HG03066 (cell line): ENCODE data around the gene VSX2.

Source experiments
- ATAC-seq: cut with Tn5 transposase; IDR thresholded peaks from one replicate; pipeline ENCODE4 v1.9.1; 2021; ENCODE audit warnings: low read depth; ENCODE audit not compliant: unreplicated experiment

The VSX2 gene

DNA sequence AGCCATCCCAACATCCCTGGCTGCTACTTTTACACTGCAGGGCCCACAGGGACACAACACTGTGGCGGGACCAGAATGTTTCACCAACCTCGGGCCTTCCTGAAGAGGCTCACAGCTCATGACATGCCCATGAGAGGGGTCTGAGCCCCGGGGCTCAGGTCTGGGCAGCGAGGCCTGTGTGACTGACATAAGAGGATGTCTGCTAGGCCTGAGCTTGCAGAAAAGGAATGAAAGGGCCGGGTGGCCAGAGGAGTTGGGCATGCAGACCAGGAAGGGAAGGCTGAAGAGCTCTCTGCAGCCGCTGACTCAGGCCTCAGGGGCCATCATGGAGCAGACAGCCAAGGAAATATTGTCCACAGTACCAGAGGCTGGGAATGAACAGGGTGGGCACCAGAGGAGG, 18.3 kb upstream of the VSX2 start:
- no peak for ATAC-seq

DNA sequence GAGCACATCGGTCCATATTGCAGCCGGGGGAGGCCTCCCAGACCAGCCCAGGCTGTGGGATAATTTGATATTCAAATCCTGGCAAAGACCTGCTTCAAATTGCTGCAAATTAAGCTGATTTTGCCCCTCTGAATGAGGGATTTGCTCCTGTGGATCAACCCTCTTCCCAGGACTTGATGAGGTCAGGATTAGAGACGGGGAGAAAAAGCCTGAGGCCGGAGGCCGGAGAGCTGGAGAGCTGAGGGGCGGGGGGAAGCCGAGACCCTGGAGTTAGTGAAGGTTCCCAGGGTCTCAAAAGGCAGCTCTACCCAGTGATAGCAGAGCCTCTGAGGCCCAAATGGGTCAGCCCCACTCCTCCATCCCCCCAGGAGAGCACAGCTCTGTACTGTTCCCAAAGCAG, 17.5 kb upstream of the VSX2 start:
- ATAC-seq, result no peak

DNA sequence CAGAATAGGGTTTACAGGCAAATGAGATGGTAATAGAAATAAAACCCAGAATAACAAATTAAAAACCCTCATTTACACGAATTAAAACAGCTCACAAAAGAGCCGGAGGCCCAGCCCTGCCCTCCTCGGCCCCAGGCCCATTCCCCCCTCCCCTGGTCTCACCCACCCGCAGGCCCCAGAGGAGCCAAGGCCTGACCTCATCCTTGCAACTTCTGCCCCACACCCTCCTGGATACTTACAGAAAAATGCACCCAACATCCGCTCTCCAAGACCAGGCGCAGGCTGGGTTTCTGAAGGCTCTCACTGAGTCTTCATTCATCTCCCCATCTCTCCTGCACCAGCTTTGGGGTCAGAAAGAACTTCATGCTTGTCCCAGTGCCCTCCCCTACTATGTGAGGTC, 16.2 kb upstream of the VSX2 start:
- no peak for ATAC-seq

GRCh38 chr14:74231784-74232183, 7.5 kb upstream of the VSX2 start:
- ATAC-seq, result no peak

- ATAC-seq, result no peak
Measured at GRCh38 chr14:74235017-74235416, 4.2 kb upstream of the VSX2 start.

DNA sequence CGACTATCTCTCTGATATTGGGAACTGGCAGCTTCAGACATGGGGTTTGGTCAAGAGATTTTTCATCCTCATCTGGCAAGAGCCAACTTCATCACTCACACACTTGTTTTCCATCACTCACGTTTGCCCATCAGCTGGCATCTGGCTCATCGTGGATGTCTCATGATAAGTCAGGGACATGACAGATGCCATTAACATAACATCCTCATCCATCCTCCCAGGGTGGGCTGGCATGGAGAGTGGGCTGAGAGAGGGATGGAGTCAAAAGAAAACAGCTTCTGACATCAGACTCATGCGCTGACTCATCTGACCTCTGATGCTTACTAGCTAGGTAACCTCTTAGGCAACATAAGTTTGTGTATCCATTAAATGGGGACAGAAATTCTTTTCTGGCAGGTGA, 1.8 kb upstream of the VSX2 start:
- no peak for ATAC-seq

GRCh38 chr14:74239848-74240793, 872 bp downstream of the VSX2 start:
- ATAC-seq, result no peak

- no peak for ATAC-seq
Measured at GRCh38 chr14:74240794-74241651, 1.8 kb downstream of the VSX2 start.

DNA sequence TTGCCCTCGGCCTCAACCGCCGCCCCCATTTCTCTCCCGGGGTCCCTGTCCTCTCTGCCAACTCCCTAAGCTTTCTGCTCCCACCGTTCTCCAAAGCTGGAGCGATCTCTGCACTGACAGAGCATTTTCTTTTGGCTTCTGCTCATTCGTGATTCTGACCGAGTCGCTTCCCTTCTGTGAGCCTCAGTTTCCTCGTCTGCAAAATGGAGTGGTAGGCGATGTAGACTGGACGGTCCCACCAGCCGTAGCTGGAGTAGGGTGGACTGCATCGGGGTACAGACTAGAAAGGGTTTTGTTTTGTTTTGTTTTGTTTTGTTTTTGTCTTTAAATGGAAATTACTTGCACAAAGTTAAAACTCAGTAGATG, 2.4 kb downstream of the VSX2 start:
- no peak for ATAC-seq

DNA sequence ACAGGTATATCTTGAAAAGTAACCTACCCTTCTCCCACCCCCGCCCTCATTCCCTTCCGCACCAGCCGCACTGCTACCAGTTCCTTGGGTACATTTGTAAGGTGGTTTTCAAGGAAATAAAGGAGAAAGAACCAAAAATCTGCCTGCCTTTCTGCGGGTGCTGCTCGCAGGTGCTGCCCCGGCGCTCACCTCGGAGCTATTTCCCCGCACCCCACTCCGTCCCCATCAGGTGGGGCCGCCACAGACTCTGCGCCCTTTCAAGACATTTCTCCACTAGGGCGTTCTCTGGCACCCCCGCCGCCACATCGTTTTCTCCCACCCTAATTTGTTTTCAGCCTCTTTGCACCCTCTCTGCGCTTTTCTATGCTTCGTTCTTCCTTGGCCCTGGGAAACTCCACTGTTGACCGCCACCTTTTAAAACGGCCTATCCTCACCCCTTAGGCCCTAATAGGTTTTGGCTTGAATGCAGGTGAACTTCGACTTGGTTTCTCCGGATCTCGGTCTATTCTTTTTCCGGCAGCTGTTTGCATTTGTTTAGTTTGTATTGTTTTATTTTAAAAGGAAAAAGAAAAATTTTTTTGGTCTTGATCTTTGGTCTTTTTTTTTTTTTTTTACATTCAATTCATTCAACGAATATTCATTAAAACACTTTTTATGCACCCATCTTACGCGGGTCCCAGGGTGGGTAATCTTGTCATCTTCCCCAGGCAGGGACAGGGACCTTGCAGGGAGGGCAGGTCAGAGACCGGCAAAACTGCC, 3.0 kb downstream of the VSX2 start:
- ATAC-seq, result no peak

GRCh38 chr14:74242780-74243042, 3.5 kb downstream of the VSX2 start:
- ATAC-seq, result no peak

- no peak for ATAC-seq
Measured at GRCh38 chr14:74243051-74243450, 3.8 kb downstream of the VSX2 start.

DNA sequence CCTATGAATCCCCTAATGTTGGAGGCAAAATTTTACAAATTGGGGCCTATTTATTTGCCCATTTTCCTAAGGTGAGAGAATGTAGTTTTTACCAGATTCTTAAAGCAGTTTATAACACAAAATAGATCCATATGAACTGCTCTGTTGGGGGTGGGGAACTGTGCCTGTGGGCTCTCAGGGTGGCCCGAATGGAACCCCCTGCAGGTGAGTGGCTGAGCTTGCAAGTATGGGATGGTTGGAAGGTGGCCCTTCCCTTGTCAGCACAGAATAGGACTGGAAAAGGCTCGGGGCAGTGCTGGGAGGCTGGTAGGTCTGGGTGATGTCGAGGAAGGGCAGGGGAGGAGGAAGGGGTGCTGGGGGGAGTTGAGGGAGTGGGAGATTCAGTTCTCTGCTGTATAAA, 4.9 kb downstream of the VSX2 start:
- no peak for ATAC-seq

- ATAC-seq, result no peak
Measured at GRCh38 chr14:74245292-74245691, 6.0 kb downstream of the VSX2 start.

DNA sequence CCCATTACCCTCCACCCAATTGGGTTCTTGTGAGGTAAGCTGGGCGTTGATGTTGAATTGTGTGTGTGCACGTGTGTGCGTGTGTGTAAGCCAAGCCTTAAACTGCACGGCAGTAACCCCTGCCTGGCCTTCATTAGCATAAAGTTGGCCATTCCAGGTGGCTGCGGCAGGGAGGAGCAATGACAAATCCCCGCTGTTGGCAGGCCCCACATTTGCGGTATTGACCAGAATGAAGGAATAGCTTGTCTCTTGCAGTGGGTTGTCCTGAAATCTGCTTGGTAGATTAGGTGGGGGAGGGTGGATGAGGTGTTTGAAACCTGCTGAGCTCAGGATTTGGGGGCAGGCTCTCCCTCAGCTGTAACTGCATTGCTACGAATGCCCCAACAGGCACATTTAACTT, 7.3 kb downstream of the VSX2 start:
- no peak for ATAC-seq

DNA sequence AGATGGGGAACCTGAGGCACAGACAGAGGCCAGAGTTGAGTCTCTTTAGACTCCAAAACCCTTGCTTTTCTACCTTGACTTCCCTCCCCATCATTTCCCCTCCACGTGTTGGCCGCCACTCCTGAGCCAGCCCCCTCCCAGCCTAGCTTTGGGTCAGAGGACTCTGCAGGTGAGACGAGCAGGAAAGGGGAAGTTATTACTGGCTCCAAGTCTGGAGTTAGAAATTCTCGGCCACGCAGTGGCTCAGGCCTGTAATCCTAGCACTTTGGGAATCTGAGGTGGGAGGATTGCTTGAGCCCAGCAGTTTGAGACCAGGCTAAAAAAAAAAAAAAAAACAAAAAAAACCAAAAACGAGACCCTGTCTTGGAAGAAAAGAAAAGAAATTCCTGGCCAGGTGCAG, 8.8 kb downstream of the VSX2 start:
- ATAC-seq, result no peak

- no peak for ATAC-seq
Measured at GRCh38 chr14:74249433-74250375, 10.5 kb downstream of the VSX2 start.

DNA sequence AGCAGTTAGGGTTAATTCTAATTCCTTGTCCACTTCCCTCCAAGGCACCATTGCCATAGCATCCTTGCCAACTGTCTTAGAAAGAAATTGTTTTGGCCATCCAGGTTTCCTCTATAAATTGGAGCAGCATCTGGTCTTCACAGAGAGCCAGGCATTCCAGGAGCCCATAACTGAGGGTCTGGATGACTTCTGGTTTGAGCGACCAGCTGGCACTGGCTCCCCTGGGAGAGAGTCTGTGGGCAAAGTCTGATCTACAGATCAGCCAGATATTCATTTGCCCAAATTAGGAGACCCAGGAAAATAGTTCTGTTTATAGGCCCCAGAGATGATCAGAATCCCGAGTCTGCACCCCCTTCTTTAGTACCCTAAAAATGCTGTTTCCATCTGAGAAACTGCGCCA, 16.0 kb downstream of the VSX2 start:
- ATAC-seq, result no peak

DNA sequence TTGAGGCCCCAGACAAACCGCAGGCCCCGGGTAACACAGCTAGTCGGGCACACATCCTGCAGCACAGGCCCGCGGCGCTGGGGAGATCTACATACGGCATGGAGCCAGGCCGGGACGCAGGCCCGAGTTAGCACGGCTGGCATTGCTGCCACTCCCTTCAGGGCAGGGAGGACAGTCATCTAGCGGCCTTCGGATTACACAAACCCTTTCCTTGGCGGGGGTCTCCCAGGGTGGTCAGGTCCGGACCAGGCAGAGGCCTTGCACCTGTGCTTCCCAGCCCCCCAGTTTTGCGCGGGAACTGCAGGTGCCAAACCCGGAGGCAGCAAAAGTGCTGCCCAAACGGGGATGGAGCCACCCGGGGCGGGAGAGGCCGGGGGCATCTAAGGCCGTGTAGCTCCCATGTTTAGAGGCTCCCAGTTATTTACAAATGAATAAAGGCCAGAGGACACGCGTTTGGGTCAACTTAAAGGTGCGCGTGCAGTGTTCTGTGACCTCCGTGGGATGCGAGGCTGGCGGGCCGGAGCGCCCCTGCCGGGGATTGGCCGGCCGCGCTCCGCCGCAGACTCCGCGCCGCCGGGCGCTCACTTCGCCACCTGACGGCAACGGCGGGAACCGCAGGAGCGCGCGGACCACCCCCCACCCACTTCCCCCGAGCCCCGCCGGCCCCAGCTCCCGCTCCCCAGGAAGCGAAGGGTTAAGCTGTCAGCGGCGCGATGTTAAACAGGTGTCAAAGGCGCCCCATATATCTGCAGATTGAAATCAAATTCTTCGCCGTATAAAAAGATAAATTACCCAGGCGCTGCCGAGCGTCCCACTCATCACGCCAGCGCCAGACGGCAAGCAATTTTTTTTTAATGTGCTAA, 18.1 kb downstream of the VSX2 start:
- no peak for ATAC-seq
